Astrocyte (in vitro differentiated cells and primary cell): ENCODE results near the gene TXLNG. TPM values are rescaled to one million over a fixed set of nuclear protein-coding genes. Genes with fewer than 3 reads are reported as not detected.
"Not testable (repeated sequence)": the region's sequence is repeated elsewhere in the genome, so short reads cannot be mapped to it uniquely, and the experiment has no call there.

ENCODE experiments used
- DNase-seq: peaks from one replicate; pipeline ENCODE4 v3.0.0-alpha.2; 2010; ENCODE audit warnings: low read depth
- FAIRE-seq: peaks from 2 replicates; lab custom pipeline; 2011; peaks lifted over from hg19 to GRCh38; lab: Jason Lieb, UNC
- H2AFZ ChIP-seq: 2 replicates; pipeline ENCODE4 v1.6.0; 2012; ENCODE audit warnings: low read depth, low read length, inconsistent platforms
- H3K27ac ChIP-seq: 2 replicates; pipeline ENCODE4 v1.5.1; 2011; ENCODE audit warnings: low read depth, low read length, inconsistent platforms
- H3K27me3 ChIP-seq: 2 replicates; pipeline ENCODE4 v1.6.0; 2011; ENCODE audit warnings: low read length, inconsistent platforms; ENCODE audit not compliant: insufficient read depth
- H3K36me3 ChIP-seq: 2 replicates; pipeline ENCODE4 v1.5.1; 2011; ENCODE audit warnings: low read length, inconsistent platforms; ENCODE audit not compliant: insufficient read depth
- H3K4me1 ChIP-seq: 2 replicates; pipeline ENCODE4 v1.5.1; 2011; ENCODE audit warnings: low read length, inconsistent platforms; ENCODE audit not compliant: insufficient read depth
- H3K4me2 ChIP-seq: 2 replicates; pipeline ENCODE4 v1.6.0; 2012; ENCODE audit warnings: low read length, inconsistent platforms
- H3K4me3 ChIP-seq: 2 replicates; pipeline ENCODE4 v1.5.1; 2011; ENCODE audit warnings: low read depth, mild to moderate bottlenecking, low read length, inconsistent platforms; ENCODE audit not compliant: insufficient read depth
- H3K79me2 ChIP-seq: 2 replicates; pipeline ENCODE4 v1.6.0; 2012; ENCODE audit warnings: mild to moderate bottlenecking, low read length, inconsistent platforms; ENCODE audit not compliant: insufficient read depth
- H3K9ac ChIP-seq: 2 replicates; pipeline ENCODE4 v1.6.0; 2012; ENCODE audit warnings: mild to moderate bottlenecking, low read length, inconsistent platforms
- H3K9me3 ChIP-seq: 2 replicates; pipeline ENCODE4 v1.5.1; 2012; ENCODE audit warnings: low read depth, mild to moderate bottlenecking, low read length, inconsistent platforms; ENCODE audit not compliant: insufficient read depth
- H4K20me1 ChIP-seq: 2 replicates; pipeline ENCODE4 v1.6.0; 2012; ENCODE audit warnings: low read length, inconsistent platforms; ENCODE audit not compliant: insufficient read depth
- H3K27ac Mint-ChIP-seq: one replicate; pipeline ENCODE4 v1.8.0; 2021; ENCODE audit warnings: mild to moderate bottlenecking, mixed read lengths; ENCODE audit not compliant: unreplicated experiment
- H3K27me3 Mint-ChIP-seq: one replicate; pipeline ENCODE4 v1.8.0; 2021; ENCODE audit warnings: low read depth, mixed read lengths; ENCODE audit not compliant: unreplicated experiment
- H3K36me3 Mint-ChIP-seq: one replicate; pipeline ENCODE4 v1.8.0; 2021; ENCODE audit warnings: low read depth, mixed read lengths; ENCODE audit not compliant: unreplicated experiment
- H3K4me1 Mint-ChIP-seq: one replicate; pipeline ENCODE4 v1.8.0; 2021; ENCODE audit warnings: low read depth, mixed read lengths; ENCODE audit not compliant: unreplicated experiment
- H3K4me3 Mint-ChIP-seq: one replicate; pipeline ENCODE4 v1.8.0; 2021; ENCODE audit warnings: mild to moderate bottlenecking, moderate library complexity, mixed read lengths; ENCODE audit not compliant: unreplicated experiment
- H3K9me3 Mint-ChIP-seq: one replicate; pipeline ENCODE4 v1.8.0; 2021; ENCODE audit warnings: mild to moderate bottlenecking, mixed read lengths; ENCODE audit not compliant: unreplicated experiment
- CTCF ChIP-seq: IDR thresholded peaks from 2 replicates; pipeline ENCODE4 v1.5.1; 2011; ENCODE audit warnings: low read depth, mild to moderate bottlenecking, inconsistent platforms, low read length, moderate library complexity; ENCODE audit not compliant: insufficient read depth
- EZH2 ChIP-seq: IDR thresholded peaks from 2 replicates; pipeline ENCODE4 v1.6.1; 2012; ENCODE audit warnings: mild to moderate bottlenecking, low read length, inconsistent platforms; ENCODE audit not compliant: insufficient read depth
- total RNA-seq: library from RNA; stranded (reverse); gene quantifications from 2 replicates; pipeline ENCODE4 v1.2.1, GENCODE V29; 2021

TXLNG gene
- total RNA-seq, 1 donor from 2014 or later = 9.8 TPM

GRCh38 chrX:16783452-16783851, 2.8 kb upstream of the TXLNG start:
- no peak for TF ChIP-seq CTCF
- no peak for TF ChIP-seq EZH2
- H3K27me3 ChIP-seq = no peaks in the 10 kb centered on the region
- Mint-ChIP-seq H3K27ac (no peak overlapping the region), H3K9me3 (no peaks in the 10 kb centered on the region), H3K36me3 (no peaks in the 10 kb centered on the region), H3K4me1 (no peaks in the 10 kb centered on the region), H3K27me3 (no peaks in the 10 kb centered on the region), H3K4me3 (no peak overlapping the region)
- DNase-seq = no peak
- FAIRE-seq = no peak
- no peaks in the 10 kb centered on the region for H3K9me3 ChIP-seq
- H3K4me2 ChIP-seq = no peak overlapping the region
- H3K9ac ChIP-seq = no peak overlapping the region
- H3K4me1 ChIP-seq = peaks cover 6% of the 10 kb centered on the region
- H2AFZ ChIP-seq = no peak overlapping the region
- H3K36me3 ChIP-seq = no peaks in the 10 kb centered on the region
- H3K4me3 ChIP-seq = no peak overlapping the region
- H3K79me2 ChIP-seq = peaks cover 14% of the 10 kb centered on the region
- H3K27ac ChIP-seq = no peak overlapping the region
- peaks cover 5% of the 10 kb centered on the region for H4K20me1 ChIP-seq

- H3K4me3 Mint-ChIP-seq = not testable (repeated sequence)
Measured at GRCh38 chrX:16784440-16784839, 1.8 kb upstream of the TXLNG start.

GRCh38 chrX:16785247-16786138, 773 bp upstream of the TXLNG start:
- peaks cover 28% of the 10 kb centered on the region for H3K79me2 ChIP-seq
- peak overlapping the region; percentile 91 for H3K27ac Mint-ChIP-seq
- H3K4me2 ChIP-seq = peak overlapping the region; percentile 90
- H3K36me3 ChIP-seq = no peaks in the 10 kb centered on the region
- DNase-seq = no peak
- H3K4me3 Mint-ChIP-seq = peak overlapping the region; percentile 94
- no peaks in the 10 kb centered on the region for H3K27me3 Mint-ChIP-seq
- peak overlapping the region; percentile 83 for H3K9ac ChIP-seq
- no peaks in the 10 kb centered on the region for H3K9me3 Mint-ChIP-seq
- peaks cover 5% of the 10 kb centered on the region for H4K20me1 ChIP-seq
- H3K4me1 ChIP-seq = peaks cover 6% of the 10 kb centered on the region
- FAIRE-seq = no peak
- H3K27me3 ChIP-seq = no peaks in the 10 kb centered on the region
- H2AFZ ChIP-seq = peak overlapping the region; percentile 80
- no peaks in the 10 kb centered on the region for H3K4me1 Mint-ChIP-seq
- H3K4me3 ChIP-seq = peak overlapping the region; percentile 78
- no peaks in the 10 kb centered on the region for H3K9me3 ChIP-seq
- no peaks in the 10 kb centered on the region for H3K36me3 Mint-ChIP-seq
- TF ChIP-seq EZH2 (no peak), CTCF (no peak)
- H3K27ac ChIP-seq = no peak overlapping the region

More at GRCh38 chrX:16784440-16784839, 1.8 kb upstream of the TXLNG start:
- not testable (repeated sequence) for H3K9me3 Mint-ChIP-seq, H3K4me1 ChIP-seq, H3K27ac ChIP-seq, H2AFZ ChIP-seq, DNase-seq, H3K27me3 Mint-ChIP-seq, H3K4me3 ChIP-seq, H3K27ac Mint-ChIP-seq, H3K36me3 Mint-ChIP-seq, H3K4me1 Mint-ChIP-seq, H3K36me3 ChIP-seq, H3K9ac ChIP-seq, H3K4me2 ChIP-seq, H4K20me1 ChIP-seq, FAIRE-seq, H3K27me3 ChIP-seq, H3K9me3 ChIP-seq
- peaks cover 22% of the 10 kb centered on the region for H3K79me2 ChIP-seq
